LNCAP (cell line): ENCODE data around the gene ITPRIP.

Source experiments
- TF ChIP-seq, protein P1 (sequence below): fragments of 450-650 bp; IDR thresholded peaks from 2 replicates; pipeline ENCODE4 v1.5.1; 2017; ENCODE audit warnings: mild to moderate bottlenecking

ITPRIP gene

GRCh38 chr10:104317269-104317710, 21.0 kb downstream of the ITPRIP start:
- TF ChIP-seq, protein P1, sequence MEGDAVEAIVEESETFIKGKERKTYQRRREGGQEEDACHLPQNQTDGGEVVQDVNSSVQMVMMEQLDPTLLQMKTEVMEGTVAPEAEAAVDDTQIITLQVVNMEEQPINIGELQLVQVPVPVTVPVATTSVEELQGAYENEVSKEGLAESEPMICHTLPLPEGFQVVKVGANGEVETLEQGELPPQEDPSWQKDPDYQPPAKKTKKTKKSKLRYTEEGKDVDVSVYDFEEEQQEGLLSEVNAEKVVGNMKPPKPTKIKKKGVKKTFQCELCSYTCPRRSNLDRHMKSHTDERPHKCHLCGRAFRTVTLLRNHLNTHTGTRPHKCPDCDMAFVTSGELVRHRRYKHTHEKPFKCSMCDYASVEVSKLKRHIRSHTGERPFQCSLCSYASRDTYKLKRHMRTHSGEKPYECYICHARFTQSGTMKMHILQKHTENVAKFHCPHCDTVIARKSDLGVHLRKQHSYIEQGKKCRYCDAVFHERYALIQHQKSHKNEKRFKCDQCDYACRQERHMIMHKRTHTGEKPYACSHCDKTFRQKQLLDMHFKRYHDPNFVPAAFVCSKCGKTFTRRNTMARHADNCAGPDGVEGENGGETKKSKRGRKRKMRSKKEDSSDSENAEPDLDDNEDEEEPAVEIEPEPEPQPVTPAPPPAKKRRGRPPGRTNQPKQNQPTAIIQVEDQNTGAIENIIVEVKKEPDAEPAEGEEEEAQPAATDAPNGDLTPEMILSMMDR: no peak

DNA sequence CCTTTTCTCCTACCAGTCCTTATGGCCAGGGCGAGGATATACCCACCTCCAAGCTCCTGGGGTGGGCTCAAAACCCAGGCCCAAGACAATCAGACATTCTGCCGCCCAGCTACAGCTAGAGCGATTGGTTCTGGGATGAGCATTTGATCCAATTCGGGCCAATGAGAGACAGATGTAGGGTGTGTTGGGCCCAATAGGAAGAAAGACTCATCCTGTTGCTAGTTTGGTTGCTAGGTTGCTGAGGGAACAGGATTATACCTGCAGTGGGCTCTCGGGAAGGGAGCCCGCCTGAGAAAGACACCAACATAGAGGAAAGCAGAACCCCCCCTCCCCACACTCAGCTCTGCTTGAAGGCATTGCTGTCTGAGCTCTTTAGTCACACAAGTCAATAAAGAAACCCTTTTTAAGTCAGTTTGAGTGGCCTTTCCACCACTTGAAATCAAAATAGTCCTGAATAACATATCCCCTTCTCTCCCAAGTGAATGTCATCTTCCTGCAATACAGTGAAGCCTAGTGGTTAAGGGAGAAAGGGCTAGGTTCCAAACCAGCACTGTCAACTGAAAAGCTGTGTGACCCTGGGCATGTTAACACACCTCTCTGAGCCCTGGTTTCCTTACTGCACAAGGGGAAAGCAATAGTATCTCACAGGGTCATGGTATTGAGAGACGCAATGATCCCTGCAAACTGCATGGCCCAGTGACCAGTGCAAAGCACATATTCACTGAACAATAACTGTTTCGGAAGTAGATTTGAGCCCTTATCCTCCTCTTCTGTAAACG, 21.8 kb downstream of the ITPRIP start:
- TF ChIP-seq, protein P1: no peak

DNA sequence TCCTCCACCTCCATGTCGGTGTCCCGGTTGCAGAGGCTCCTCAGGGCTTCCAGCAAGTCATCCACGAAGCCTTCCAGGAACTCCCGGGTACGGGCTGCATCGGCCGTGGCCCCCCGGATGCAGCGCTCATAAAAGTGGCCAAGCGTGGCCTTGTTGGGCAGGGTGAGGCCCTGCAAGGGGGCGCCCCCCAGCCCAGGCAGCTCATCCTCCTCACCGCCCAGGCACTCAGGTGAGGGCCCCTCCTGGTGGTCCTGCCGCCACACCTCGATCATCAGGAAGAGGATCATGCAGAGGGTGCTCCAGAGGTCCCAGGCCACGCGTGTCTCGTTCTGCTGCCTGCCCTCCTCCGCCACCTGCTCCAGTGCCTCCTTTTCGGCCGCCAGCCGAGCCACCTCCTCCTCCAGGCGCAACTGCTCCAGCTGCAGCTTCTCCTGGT, 22.8 kb downstream of the ITPRIP start:
- TF ChIP-seq, protein P1: no peak

DNA sequence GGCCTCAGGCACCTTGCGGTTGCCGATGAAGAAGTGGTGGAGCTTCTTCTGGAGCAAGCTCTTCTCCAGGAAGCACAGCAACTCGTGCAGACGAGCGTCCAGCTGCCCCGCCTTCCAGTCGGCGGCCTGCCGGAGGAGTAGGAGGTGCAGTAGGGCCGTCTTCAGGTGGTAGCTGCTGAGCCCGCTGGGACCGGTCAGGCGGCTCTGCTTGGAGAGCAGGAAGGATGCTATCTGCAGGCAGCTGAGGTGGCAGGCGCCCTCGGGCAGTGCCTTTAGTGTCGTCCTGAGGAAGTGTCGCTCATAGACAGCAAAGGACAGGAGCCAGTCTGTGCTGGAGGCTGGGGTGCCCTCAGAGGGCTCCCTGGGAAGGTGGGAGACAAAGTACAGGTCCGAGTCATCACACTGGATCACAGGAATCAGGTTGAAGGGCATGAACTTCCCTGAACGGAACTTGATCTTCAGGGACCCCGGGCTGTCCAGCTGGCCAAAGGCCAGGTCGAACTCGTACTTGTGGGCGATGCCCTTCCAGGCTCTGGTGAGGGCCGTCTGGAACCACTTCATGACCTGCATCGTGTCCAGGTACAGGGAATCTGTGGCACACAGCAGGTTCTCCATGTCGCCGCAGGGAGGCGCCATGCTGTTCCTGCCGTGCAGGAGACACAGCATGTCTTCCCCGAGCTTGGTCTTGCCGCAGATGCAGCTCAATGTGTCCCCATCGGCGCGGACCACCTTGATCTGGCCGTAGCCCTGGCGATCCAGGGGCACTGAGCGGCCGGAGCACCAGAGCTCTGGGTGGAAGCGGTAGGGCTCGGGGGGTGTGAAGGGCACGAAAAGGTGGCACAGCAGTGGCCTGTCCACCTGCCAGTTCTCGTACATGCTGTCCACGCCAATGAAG, 23.4 kb downstream of the ITPRIP start:
- TF ChIP-seq, protein P1: no peak

- TF ChIP-seq, protein P1: no peak
These were observed 27.0 kb downstream of the ITPRIP start for GRCh38 chr10:104311184-104311720.

- TF ChIP-seq, protein P1: no peak
These were observed 28.0 kb downstream of the ITPRIP start for GRCh38 chr10:104309980-104310978.
